BJ (cell line): ENCODE results near the gene CASK. TPM values are rescaled to one million over a fixed set of nuclear protein-coding genes. Genes with fewer than 3 reads are reported as not detected.

Experiments used
- CTCF ChIA-PET: fragments of 350-600 bp; formaldehyde crosslinking; extraction: SDS; loops from one replicate; lab custom pipeline; 2021; ENCODE audit warnings: antibody characterized with exemption, inconsistent platforms; lab: Yijun Ruan, JAX
- POLR2A ChIA-PET: fragments of 300-600 bp; sonication (Branson Sonifier 250); formaldehyde crosslinking; extraction: SDS; loops from one replicate; lab custom pipeline; 2021; ENCODE audit warnings: antibody characterized with exemption; lab: Charles Lee
- DNase-seq: peaks from one replicate; pipeline ENCODE4 v3.0.0-alpha.2; 2011; ENCODE audit warnings: low read depth
- H3K27me3 ChIP-seq: 2 replicates; pipeline ENCODE4 v1.6.0; 2011; ENCODE audit warnings: low read length; ENCODE audit not compliant: control insufficient read depth, insufficient read depth
- H3K36me3 ChIP-seq: 2 replicates; pipeline ENCODE4 v1.5.1; 2011; ENCODE audit warnings: low read length; ENCODE audit not compliant: control insufficient read depth, insufficient read depth
- H3K4me3 ChIP-seq: 2 replicates; pipeline ENCODE4 v1.5.1; 2011; ENCODE audit warnings: low read depth, mild to moderate bottlenecking, control low read depth, low read length
- polyA plus RNA-seq: library from polyadenylated mRNA; depleted of rRNA; stranded (reverse); fragments of >200 nt; gene quantifications from 2 replicates; pipeline ENCODE4 v1.2.3, GENCODE V29; 2011
- TF ChIP-seq, protein P1 (sequence below): IDR thresholded peaks from 2 replicates; pipeline ENCODE4 v1.5.1; 2011; ENCODE audit warnings: low read depth, mild to moderate bottlenecking, control low read depth, inconsistent platforms, low read length, moderate library complexity; ENCODE audit not compliant: insufficient read depth

The CASK gene
- polyA plus RNA-seq, 1 experiment: 12.3 TPM

DNA sequence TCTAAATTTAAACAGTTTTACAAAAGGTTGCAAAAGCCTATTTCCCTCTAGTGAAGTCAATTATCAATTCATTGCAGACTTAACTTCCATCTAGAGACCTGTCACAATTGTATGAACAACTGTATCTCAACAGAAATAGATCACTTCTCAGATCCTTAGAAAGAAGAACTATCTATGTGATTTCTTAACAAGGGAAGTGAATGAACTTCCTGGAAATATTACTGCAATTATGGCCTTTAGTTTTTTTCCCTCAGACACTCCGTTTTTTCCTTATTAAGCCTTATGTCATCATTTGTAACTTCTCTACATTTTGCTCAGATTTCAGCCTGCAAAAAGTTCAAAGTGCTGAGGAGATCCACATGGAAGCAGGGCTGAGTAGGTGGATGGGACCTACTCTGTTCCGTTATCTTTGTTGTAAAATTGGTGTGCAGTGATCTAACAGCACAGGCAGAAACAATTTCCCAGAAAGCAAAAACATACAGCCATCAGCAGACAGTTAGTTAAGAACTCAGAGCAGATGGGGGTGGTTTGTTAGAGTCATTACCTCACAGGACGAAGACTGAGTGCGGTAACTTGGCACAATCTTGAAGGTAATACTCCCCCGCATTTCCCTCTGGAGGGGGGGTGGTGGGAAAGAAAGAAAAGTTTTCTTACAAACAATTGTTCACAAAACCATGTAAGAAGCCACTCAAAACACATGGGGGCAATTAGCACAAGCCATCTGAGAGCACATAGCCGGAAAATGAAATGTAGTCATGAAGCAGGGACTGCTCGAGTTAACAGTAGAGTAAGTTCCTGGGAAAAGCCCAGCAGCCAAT is 363.9 kb downstream of the CASK start:
- ChIA-PET CTCF (no interaction called here), POLR2A (no interaction called here)
- DNase-seq: peak; percentile 51
- Histone ChIP-seq H3K27me3 (no peaks in the 10 kb centered on the region), H3K4me3 (no peak overlapping the region), H3K36me3 (no peaks in the 10 kb centered on the region)
- TF ChIP-seq, protein P1, sequence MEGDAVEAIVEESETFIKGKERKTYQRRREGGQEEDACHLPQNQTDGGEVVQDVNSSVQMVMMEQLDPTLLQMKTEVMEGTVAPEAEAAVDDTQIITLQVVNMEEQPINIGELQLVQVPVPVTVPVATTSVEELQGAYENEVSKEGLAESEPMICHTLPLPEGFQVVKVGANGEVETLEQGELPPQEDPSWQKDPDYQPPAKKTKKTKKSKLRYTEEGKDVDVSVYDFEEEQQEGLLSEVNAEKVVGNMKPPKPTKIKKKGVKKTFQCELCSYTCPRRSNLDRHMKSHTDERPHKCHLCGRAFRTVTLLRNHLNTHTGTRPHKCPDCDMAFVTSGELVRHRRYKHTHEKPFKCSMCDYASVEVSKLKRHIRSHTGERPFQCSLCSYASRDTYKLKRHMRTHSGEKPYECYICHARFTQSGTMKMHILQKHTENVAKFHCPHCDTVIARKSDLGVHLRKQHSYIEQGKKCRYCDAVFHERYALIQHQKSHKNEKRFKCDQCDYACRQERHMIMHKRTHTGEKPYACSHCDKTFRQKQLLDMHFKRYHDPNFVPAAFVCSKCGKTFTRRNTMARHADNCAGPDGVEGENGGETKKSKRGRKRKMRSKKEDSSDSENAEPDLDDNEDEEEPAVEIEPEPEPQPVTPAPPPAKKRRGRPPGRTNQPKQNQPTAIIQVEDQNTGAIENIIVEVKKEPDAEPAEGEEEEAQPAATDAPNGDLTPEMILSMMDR: no peak

DNA sequence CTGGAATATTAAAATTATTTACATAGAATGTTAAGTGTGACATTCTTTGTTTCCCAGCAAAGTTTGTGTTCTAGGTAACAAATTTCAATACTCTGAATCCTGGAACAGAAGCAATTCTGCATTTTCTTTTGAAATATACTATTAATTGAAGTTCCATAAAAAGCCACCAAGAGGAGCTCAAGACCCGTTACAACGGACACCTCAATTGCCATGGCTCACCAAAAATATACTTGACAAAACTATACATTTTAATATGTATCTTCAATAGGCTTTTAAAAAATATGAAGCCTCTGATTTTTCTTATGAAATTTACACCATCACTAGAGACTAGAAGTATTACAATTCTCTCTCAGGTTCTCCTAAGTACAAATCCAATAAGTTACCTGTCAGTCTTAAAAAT is 364.8 kb downstream of the CASK start:
- H3K4me3 ChIP-seq: no peak overlapping the region
- CTCF ChIA-PET: no interaction called here
- no peak for DNase-seq
- POLR2A ChIA-PET: no interaction called here
- no peaks in the 10 kb centered on the region for H3K36me3 ChIP-seq
- TF ChIP-seq, protein P1: peak; percentile 34; the same call in 1 of the 2 replicates
- H3K27me3 ChIP-seq: no peaks in the 10 kb centered on the region

DNA sequence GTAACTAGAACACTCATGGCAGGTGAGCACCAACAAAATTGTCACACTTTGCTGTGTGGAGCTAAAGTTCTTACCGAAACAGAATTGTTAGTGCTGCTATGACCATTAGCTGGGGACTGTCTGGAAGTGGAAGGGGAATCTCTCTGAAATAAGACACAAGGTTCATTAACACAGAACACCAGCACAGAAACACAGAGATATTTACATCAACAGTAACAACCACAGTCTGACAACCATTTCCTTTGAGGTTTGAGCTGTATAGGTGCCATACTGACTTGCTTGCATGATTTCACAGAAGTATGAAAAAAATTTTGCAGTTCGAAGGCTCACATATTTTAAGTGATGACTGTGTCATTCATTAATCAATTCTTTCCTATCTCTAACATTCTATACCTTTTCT is 366.4 kb downstream of the CASK start:
- H3K27me3 ChIP-seq: no peaks in the 10 kb centered on the region
- ChIA-PET CTCF (no interaction called here), POLR2A (no interaction called here)
- TF ChIP-seq, protein P1: no peak
- no peaks in the 10 kb centered on the region for H3K36me3 ChIP-seq
- DNase-seq: no peak
- H3K4me3 ChIP-seq: no peak overlapping the region

DNA sequence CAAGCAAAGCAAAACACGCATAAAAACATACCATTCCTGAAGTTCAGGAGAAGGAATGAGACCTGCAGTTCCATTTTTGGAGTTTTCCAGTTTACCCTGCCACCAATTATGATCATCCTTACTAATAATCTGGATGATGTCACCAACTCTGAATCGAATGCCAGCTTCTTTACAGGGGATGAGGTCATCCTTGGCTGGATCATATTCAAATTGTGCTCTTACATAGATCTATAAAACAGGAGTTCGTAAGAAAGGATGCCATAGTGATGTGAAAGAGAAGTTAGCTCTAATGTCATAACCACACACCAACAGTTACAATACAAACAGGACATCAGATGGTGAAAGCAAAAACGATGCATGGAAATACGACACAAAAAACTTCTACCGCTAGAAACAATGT is 369.7 kb downstream of the CASK start:
- POLR2A ChIA-PET: no interaction called here
- no peak for DNase-seq
- Histone ChIP-seq H3K36me3 (no peaks in the 10 kb centered on the region), H3K4me3 (no peak overlapping the region), H3K27me3 (no peaks in the 10 kb centered on the region)
- TF ChIP-seq, protein P1: no peak
- CTCF ChIA-PET: no interaction called here

DNA sequence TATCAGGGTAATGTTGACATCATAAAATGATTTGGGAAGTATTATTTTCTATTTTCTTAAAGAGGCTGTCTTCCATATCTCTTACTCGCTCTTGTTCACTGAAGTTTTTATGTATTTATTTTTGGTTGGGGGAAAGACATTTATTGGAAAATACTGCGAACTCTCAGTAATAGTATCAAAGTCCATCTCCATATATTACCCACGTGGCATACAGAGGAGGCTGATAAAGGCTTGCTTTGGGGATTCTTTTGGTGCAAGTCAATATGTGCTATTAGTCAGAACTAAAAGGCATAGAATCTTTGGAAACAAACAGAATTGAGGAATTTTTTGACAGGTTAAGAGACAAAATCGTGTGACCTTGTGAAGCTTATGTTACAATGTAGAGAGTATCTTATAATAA is 374.9 kb downstream of the CASK start:
- no peak overlapping the region for H3K4me3 ChIP-seq
- CTCF ChIA-PET: no interaction called here
- POLR2A ChIA-PET: no interaction called here
- TF ChIP-seq, protein P1: no peak
- no peak for DNase-seq
- H3K36me3 ChIP-seq: no peaks in the 10 kb centered on the region
- no peaks in the 10 kb centered on the region for H3K27me3 ChIP-seq
